ENCODE results near the gene NUFIP1. TPM values are rescaled to one million over a fixed set of nuclear protein-coding genes. Genes with fewer than 3 reads are reported as not detected.
A peak's percentile ranks its signal among the peaks of the same experiment; 100 is the strongest.

NUFIP1 gene
- total RNA-seq, 1 experiment from 2014 or later: 17.1 TPM

DNA sequence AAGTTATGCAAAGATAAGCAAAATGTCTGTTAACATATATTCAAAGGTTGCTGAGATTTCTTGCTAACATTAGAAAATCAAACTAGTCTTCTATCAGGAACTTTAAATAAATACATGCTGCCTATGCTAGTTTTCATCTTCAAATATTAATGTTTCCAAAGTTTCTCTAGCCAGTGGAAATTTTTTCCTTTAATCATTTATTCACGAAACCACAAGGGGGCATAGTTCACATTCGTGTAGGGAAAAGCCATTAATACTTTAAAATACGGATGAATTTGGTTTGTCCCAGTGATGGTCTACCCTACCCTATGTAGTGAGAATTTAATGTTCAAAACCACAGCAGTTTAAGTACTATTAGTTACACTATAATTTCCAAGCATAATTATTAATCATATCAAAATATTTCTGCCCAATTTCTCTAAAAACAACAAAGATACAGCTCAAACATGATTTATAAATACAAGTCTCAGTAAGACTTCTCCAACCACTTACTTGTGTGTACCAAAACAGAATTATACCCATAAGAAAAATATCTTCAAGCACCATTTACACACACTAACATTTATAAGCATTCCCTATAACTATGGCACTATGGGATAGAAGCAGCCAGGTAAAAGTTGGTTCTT is 16.2 kb downstream of the NUFIP1 start:
- TF ChIP-seq, protein P1, sequence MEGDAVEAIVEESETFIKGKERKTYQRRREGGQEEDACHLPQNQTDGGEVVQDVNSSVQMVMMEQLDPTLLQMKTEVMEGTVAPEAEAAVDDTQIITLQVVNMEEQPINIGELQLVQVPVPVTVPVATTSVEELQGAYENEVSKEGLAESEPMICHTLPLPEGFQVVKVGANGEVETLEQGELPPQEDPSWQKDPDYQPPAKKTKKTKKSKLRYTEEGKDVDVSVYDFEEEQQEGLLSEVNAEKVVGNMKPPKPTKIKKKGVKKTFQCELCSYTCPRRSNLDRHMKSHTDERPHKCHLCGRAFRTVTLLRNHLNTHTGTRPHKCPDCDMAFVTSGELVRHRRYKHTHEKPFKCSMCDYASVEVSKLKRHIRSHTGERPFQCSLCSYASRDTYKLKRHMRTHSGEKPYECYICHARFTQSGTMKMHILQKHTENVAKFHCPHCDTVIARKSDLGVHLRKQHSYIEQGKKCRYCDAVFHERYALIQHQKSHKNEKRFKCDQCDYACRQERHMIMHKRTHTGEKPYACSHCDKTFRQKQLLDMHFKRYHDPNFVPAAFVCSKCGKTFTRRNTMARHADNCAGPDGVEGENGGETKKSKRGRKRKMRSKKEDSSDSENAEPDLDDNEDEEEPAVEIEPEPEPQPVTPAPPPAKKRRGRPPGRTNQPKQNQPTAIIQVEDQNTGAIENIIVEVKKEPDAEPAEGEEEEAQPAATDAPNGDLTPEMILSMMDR (conservative IDR thresholded peaks at IDR 0.05): peak; percentile 68
- no peaks in the 10 kb centered on the region for H3K27me3 ChIP-seq (ENCODE audit: insufficient read depth, low read length)
- H2BK5ac ChIP-seq (ENCODE audit: insufficient read length, low read length): no peak overlapping the region

More for the DNA sequence above, 16.2 kb downstream of the NUFIP1 start:
- no peak overlapping the region for H2AK5ac ChIP-seq (ENCODE audit: insufficient read length, low read length)
- H3K56ac ChIP-seq (ENCODE audit: insufficient read length, low read depth, low read length): no peak overlapping the region
- H4K91ac ChIP-seq (ENCODE audit: insufficient read length, low read depth, low read length): no peak overlapping the region
- no peak overlapping the region for H2BK15ac ChIP-seq (ENCODE audit: low read depth, low read length)
- H3K18ac ChIP-seq (ENCODE audit: insufficient read length, low read depth, low read length): no peak overlapping the region
- H4K8ac ChIP-seq (replicated peaks; ENCODE audit: insufficient read length, low read depth, low read length): no peak overlapping the region
- H4K20me1 ChIP-seq (ENCODE audit: control insufficient read depth, insufficient read depth, insufficient read length): no peaks in the 10 kb centered on the region
- H2BK20ac ChIP-seq (ENCODE audit: low read depth, low read length, poor library complexity, severe bottlenecking): no peak overlapping the region
- H2BK12ac ChIP-seq (ENCODE audit: insufficient read length, low read depth, low read length): no peak overlapping the region
- no peaks in the 10 kb centered on the region for H3K79me2 ChIP-seq (ENCODE audit: insufficient read depth, low read length)
- H3K36me3 Mint-ChIP-seq (ENCODE audit: insufficient read depth in 1 of 3, low read depth in 3 of 3): peaks cover 3 to 22% (median 16%) of the 10 kb centered on the region in 3 experiments; a peak in 6 of 7 replicates
- no peak overlapping the region for H2BK120ac ChIP-seq (ENCODE audit: low read depth, low read length, poor library complexity, severe bottlenecking)
- no peaks in the 10 kb centered on the region for H3K9me3 ChIP-seq (ENCODE audit: control insufficient read depth, low read depth, low read length)
- no peak overlapping the region for H3K27ac Mint-ChIP-seq
- no CpG with 5 or more reads among the region's 3 CpGs for WGBS (ENCODE audit: extremely low coverage, insufficient read length, low lambda C conversion rate)
- H3K14ac ChIP-seq (ENCODE audit: insufficient read depth, low read length): no peak overlapping the region
- no peaks in the 10 kb centered on the region for H3K23me2 ChIP-seq (ENCODE audit: insufficient read length, low read depth, low read length, poor library complexity, severe bottlenecking)
- peaks cover 9 to 11% of the 10 kb centered on the region in 2 experiments for H3K4me1 Mint-ChIP-seq
- no peak overlapping the region for H2AFZ ChIP-seq (ENCODE audit: low read length)
- H3K4me1 ChIP-seq (ENCODE audit: insufficient read depth, low read length): no peaks in the 10 kb centered on the region
- H3K4me3 Mint-ChIP-seq: no peak overlapping the region
- DNase-seq: no peak
- H4K5ac ChIP-seq (ENCODE audit: insufficient read length, low read depth, low read length): no peak overlapping the region
- no peak overlapping the region for H3K27ac ChIP-seq (ENCODE audit: insufficient read length, low read depth, low read length)
- no peaks in the 10 kb centered on the region for H3K79me1 ChIP-seq (ENCODE audit: insufficient read depth, low read depth, low read length, poor library complexity, severe bottlenecking)
- H3T11ph ChIP-seq (ENCODE audit: low read length): no peak overlapping the region
- H3K9ac ChIP-seq (ENCODE audit: extremely low read depth, insufficient read length, low read length): no peak overlapping the region
- no peak overlapping the region for H3K4ac ChIP-seq (ENCODE audit: low read depth, low read length)
- no peaks in the 10 kb centered on the region for H3K27me3 Mint-ChIP-seq (ENCODE audit: low read depth)
- H3K4me2 ChIP-seq (ENCODE audit: insufficient read depth, insufficient read length, low read length): no peak overlapping the region
- no peaks in the 10 kb centered on the region for H3K9me3 Mint-ChIP-seq
- H3K23ac ChIP-seq (ENCODE audit: insufficient read length, low read depth, low read length): no peak overlapping the region
